GM19452 (cell line): ENCODE measurements around the gene MVD.

Experiments
- ATAC-seq: cut with Tn5 transposase; IDR thresholded peaks from one replicate; pipeline ENCODE4 v1.9.1; 2021; ENCODE audit not compliant: unreplicated experiment

MVD gene

GRCh38 chr16:88697116-88697830, 34.4 kb upstream of the MVD start:
- ATAC-seq = no peak

GRCh38 chr16:88696441-88696840, 33.5 kb upstream of the MVD start:
- no peak for ATAC-seq

- ATAC-seq = no peak
Observed at GRCh38 chr16:88695753-88696152, 32.9 kb upstream of the MVD start.

- no peak for ATAC-seq
Observed at GRCh38 chr16:88695218-88695617, 32.3 kb upstream of the MVD start.

GRCh38 chr16:88694221-88695087, 31.6 kb upstream of the MVD start:
- no peak for ATAC-seq

- ATAC-seq = no peak
Observed at GRCh38 chr16:88693420-88694177, 30.7 kb upstream of the MVD start.

GRCh38 chr16:88692861-88693260, 30.0 kb upstream of the MVD start:
- ATAC-seq = no peak

GRCh38 chr16:88691924-88692560, 29.2 kb upstream of the MVD start:
- ATAC-seq = no peak

GRCh38 chr16:88691129-88691813, 28.4 kb upstream of the MVD start:
- no peak for ATAC-seq

GRCh38 chr16:88690341-88691128, 27.6 kb upstream of the MVD start:
- no peak for ATAC-seq

- ATAC-seq = no peak
Observed at GRCh38 chr16:88688013-88688778, 25.3 kb upstream of the MVD start.

- ATAC-seq = no peak
Observed at GRCh38 chr16:88687676-88688012, 24.8 kb upstream of the MVD start.

GRCh38 chr16:88687254-88687576, 24.3 kb upstream of the MVD start:
- ATAC-seq = no peak

- ATAC-seq = peak; percentile 70
Observed at GRCh38 chr16:88686439-88687253, 23.8 kb upstream of the MVD start, which contains the start of gene SNAI3. TSS of gene SNAI3 (minus strand) at chr16:88686507. CDS start at chr16:88686406, 101 bp downstream.

- no peak for ATAC-seq
Observed at GRCh38 chr16:88686062-88686438, 23.2 kb upstream of the MVD start.

- ATAC-seq = no peak
Observed at GRCh38 chr16:88685156-88686061, 22.5 kb upstream of the MVD start.

- no peak for ATAC-seq
Observed at GRCh38 chr16:88684569-88685155, 21.8 kb upstream of the MVD start.
